Epithelial cell of prostate (primary cell): Measurements from ENCODE around the gene KRT80.

Source experiments
- DNase-seq: peaks from one replicate; pipeline ENCODE4 v3.0.0-alpha.2; 2011; ENCODE audit warnings: low read depth, low spot score
- H3K27ac ChIP-seq: fragments of 450-650 bp; 2 replicates; pipeline ENCODE4 v1.5.1; 2017; ENCODE audit warnings: mild to moderate bottlenecking

KRT80 gene

GRCh38 chr12:52185400-52185967 lies 6.3 kb downstream of the KRT80 start:
- H3K27ac ChIP-seq: peak overlapping the region; percentile 84
- no peak for DNase-seq

- no peak for DNase-seq
- H3K27ac ChIP-seq: peak overlapping the region; percentile 84
Observed at GRCh38 chr12:52184813-52185212, 7.0 kb downstream of the KRT80 start.

- H3K27ac ChIP-seq: peak overlapping the region; percentile 84
Observed at GRCh38 chr12:52183971-52184370, 7.8 kb downstream of the KRT80 start.

GRCh38 chr12:52183544-52183910 lies 8.3 kb downstream of the KRT80 start:
- H3K27ac ChIP-seq: peak overlapping the region; percentile 84
- DNase-seq: peak; percentile 31

More at GRCh38 chr12:52183971-52184370, 7.8 kb downstream of the KRT80 start:
- DNase-seq: no peak

- H3K27ac ChIP-seq: peak overlapping the region; percentile 84
- DNase-seq: peak; percentile 31
Observed at GRCh38 chr12:52182898-52183543, 8.8 kb downstream of the KRT80 start.

GRCh38 chr12:52182384-52182783 lies 9.4 kb downstream of the KRT80 start:
- peak overlapping the region; percentile 84 for H3K27ac ChIP-seq
- no peak for DNase-seq

GRCh38 chr12:52181746-52182145 lies 10.1 kb downstream of the KRT80 start:
- no peak for DNase-seq
- peak overlapping the region; percentile 84 for H3K27ac ChIP-seq

- peak overlapping the region; percentile 84 for H3K27ac ChIP-seq
- no peak for DNase-seq
Observed at GRCh38 chr12:52180971-52181628, 10.7 kb downstream of the KRT80 start.

GRCh38 chr12:52179396-52179973 lies 12.3 kb downstream of the KRT80 start:
- DNase-seq: no peak
- no peak overlapping the region for H3K27ac ChIP-seq

GRCh38 chr12:52178984-52179383 lies 12.8 kb downstream of the KRT80 start:
- H3K27ac ChIP-seq: no peak overlapping the region
- no peak for DNase-seq

GRCh38 chr12:52178443-52178842 lies 13.4 kb downstream of the KRT80 start:
- no peak for DNase-seq
- H3K27ac ChIP-seq: peak overlapping the region; percentile 4

- DNase-seq: peak; percentile 73
- peak overlapping the region; percentile 79 for H3K27ac ChIP-seq
Observed at GRCh38 chr12:52175371-52176350, 16.2 kb downstream of the KRT80 start.

- no peak overlapping the region for H3K27ac ChIP-seq
- DNase-seq: no peak
Observed at GRCh38 chr12:52173526-52173925, 18.3 kb downstream of the KRT80 start.

- H3K27ac ChIP-seq: no peak overlapping the region
- no peak for DNase-seq
Observed at GRCh38 chr12:52172956-52173355, 18.9 kb downstream of the KRT80 start.

- H3K27ac ChIP-seq: peak overlapping the region; percentile 43
- no peak for DNase-seq
Observed at GRCh38 chr12:52171950-52172512, 19.8 kb downstream of the KRT80 start.

GRCh38 chr12:52170827-52171226 lies 21.0 kb downstream of the KRT80 start:
- H3K27ac ChIP-seq: peak overlapping the region; percentile 23
- DNase-seq: no peak

- no peak for DNase-seq
- H3K27ac ChIP-seq: peak overlapping the region; percentile 23
Observed at GRCh38 chr12:52169886-52170285, 21.9 kb downstream of the KRT80 start.

GRCh38 chr12:52168019-52168717 lies 23.6 kb downstream of the KRT80 start:
- no peak for DNase-seq
- H3K27ac ChIP-seq: peak overlapping the region; percentile 23

GRCh38 chr12:52167526-52167925 lies 24.3 kb downstream of the KRT80 start:
- no peak for DNase-seq
- H3K27ac ChIP-seq: peak overlapping the region; percentile 23
